SK-N-MC (cell line): Measurements from ENCODE around the gene KRT73.

Source experiments
- EZH2 ChIP-seq: fragments of 200-600 bp; sonication (generic); IDR thresholded peaks from one replicate; pipeline ENCODE4 v1.6.1; 2017; ENCODE audit warnings: antibody characterized with exemption
- FOXP2 ChIP-seq: optimal IDR thresholded peaks from 2 replicates; pipeline ENCODE3; 2011; ENCODE audit warnings: mild to moderate bottlenecking, moderate library complexity; ENCODE audit not compliant: insufficient read depth; ENCODE audit errors: extremely low read length, control extremely low read depth
- POLR2AphosphoS5 ChIP-seq: IDR thresholded peaks from 2 replicates; pipeline ENCODE4 v1.6.1; 2012; ENCODE audit warnings: mild to moderate bottlenecking, low read depth, low read length, borderline replicate concordance

DNA sequence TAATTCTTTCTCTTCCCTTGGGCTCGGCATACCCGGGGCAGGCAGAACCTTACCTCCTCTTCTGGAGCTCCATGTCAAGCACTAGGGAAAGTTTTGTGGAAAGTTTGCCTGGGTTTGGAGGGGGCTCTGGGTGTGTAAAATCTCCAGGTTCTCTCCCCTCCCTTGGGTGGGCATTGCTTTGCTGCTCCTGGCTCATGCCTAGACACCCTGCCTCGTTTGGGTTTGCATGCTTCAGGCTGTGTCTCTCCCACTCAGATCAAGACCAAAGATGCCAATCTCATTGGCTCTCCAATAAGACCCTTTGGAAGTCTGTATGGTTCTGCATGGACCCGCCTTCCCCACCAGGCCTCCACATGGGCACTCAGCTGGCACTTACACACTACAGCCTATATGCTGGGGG is 39.8 kb upstream of the KRT73 start:
- TF ChIP-seq POLR2AphosphoS5, result no peak
- TF ChIP-seq EZH2, result no peak
- no peak for TF ChIP-seq FOXP2
